Hepatocyte (in vitro differentiated cells): Measurements from ENCODE around the gene TCL1A. TPM values are rescaled to one million over a fixed set of nuclear protein-coding genes. Genes with fewer than 3 reads are reported as not detected.

ENCODE experiments used
- DNase-seq: peaks from one replicate; pipeline ENCODE4 v3.0.0-alpha.2; 2016; ENCODE audit warnings: low spot score
- H2AFZ ChIP-seq: fragments of 200-600 bp; sonication (generic); 2 replicates; pipeline ENCODE4 v1.6.0; 2016; ENCODE audit warnings: antibody characterized with exemption, mild to moderate bottlenecking
- H3K27ac ChIP-seq: fragments of 200-600 bp; sonication (generic); 2 replicates; pipeline ENCODE4 v1.5.1; 2016; ENCODE audit warnings: mild to moderate bottlenecking
- H3K27me3 ChIP-seq: fragments of 200-600 bp; sonication (generic); 2 replicates; pipeline ENCODE4 v1.6.1; 2016
- H3K36me3 ChIP-seq: fragments of 200-600 bp; sonication (generic); replicated peaks from 2 replicates; pipeline ENCODE4 v1.5.1; 2016; ENCODE audit warnings: low read depth; ENCODE audit not compliant: insufficient read depth
- H3K4me1 ChIP-seq: fragments of 200-600 bp; sonication (generic); 2 replicates; pipeline ENCODE4 v1.5.1; 2016; ENCODE audit warnings: mild to moderate bottlenecking, moderate library complexity; ENCODE audit not compliant: insufficient read depth
- H3K4me2 ChIP-seq: fragments of 200-600 bp; sonication (generic); 2 replicates; pipeline ENCODE4 v1.6.0; 2016
- H3K4me3 ChIP-seq: fragments of 200-600 bp; sonication (generic); 2 replicates; pipeline ENCODE4 v1.5.1; 2016; ENCODE audit warnings: mild to moderate bottlenecking
- H3K79me2 ChIP-seq: fragments of 200-600 bp; sonication (generic); 2 replicates; pipeline ENCODE4 v1.6.0; 2017; ENCODE audit warnings: mild to moderate bottlenecking
- H3K9me2 ChIP-seq: fragments of 200-600 bp; sonication (generic); replicated peaks from 2 replicates; pipeline ENCODE4 v1.6.0; 2017; ENCODE audit warnings: mild to moderate bottlenecking; ENCODE audit not compliant: insufficient read depth
- H3K9me3 ChIP-seq: fragments of 200-600 bp; sonication (generic); 2 replicates; pipeline ENCODE4 v1.5.1; 2016; ENCODE audit warnings: low read depth, mild to moderate bottlenecking
- H4K20me1 ChIP-seq: fragments of 200-600 bp; sonication (generic); 2 replicates; pipeline ENCODE4 v1.6.0; 2016; ENCODE audit warnings: mild to moderate bottlenecking; ENCODE audit not compliant: insufficient read depth, poor library complexity, severe bottlenecking
- EZH2 ChIP-seq: fragments of 200-600 bp; sonication (generic); IDR thresholded peaks from 2 replicates; pipeline ENCODE4 v1.6.1; 2016; ENCODE audit warnings: antibody characterized with exemption, mild to moderate bottlenecking, borderline replicate concordance
- EZH2phosphoT487 ChIP-seq: fragments of 200-600 bp; sonication (generic); IDR thresholded peaks from one replicate; pipeline ENCODE4 v1.6.1; 2018; ENCODE audit warnings: antibody characterized with exemption, mild to moderate bottlenecking, low read depth, moderate library complexity; ENCODE audit not compliant: unreplicated experiment, severe bottlenecking
- WGBS: methylation state at CpG from one replicate; pipeline ENCODE4 v1.1.6; 2016; ENCODE audit warnings: low lambda C conversion rate; ENCODE audit errors: missing lambda C conversion rate; 5-methylcytosine and 5-hydroxymethylcytosine counted together
- polyA plus RNA-seq: library from polyadenylated mRNA; unstranded; fragments of >200 nt; fragmentation: Nextera tagmentation; extraction: Ambion mirVana; gene quantifications from 2 replicates; pipeline ENCODE4 v1.2.1, GENCODE V29; 2016
- total RNA-seq: library from RNA; depleted of rRNA; stranded (reverse); fragments of >200 nt; gene quantifications from 2 replicates; pipeline ENCODE4 v1.2.3, GENCODE V29; 2014
- TF ChIP-seq, protein P1 (sequence below): fragments of 200-600 bp; sonication (generic); IDR thresholded peaks from 2 replicates; pipeline ENCODE4 v1.5.1; 2016; ENCODE audit warnings: antibody characterized with exemption, mild to moderate bottlenecking; ENCODE audit not compliant: poor library complexity

Gene TCL1A
- total and polyA plus RNA-seq, 2 experiments from 2014 or later: not detected

DNA sequence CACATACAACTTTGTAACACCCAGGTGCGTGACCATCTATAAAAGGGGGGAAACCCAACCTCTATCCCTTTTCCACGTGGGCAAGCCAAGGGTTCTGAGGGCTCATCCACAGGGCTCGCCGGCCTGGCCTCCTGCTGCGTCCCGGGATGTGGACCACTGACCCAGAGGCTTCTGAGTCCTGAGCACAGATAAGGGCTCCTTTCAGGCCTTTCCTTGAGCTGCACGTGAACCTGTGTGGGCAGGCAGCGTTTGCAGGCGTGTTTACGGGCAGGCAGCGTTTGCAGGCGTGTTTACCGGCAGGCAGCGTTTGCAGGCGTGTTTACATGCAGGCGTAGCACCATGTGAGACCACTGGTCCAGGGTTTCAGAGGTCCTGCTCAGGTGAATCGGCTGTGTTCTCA lies 3.8 kb downstream of the TCL1A start:
- no peaks in the 10 kb centered on the region for H3K79me2 ChIP-seq
- H3K4me3 ChIP-seq: no peak overlapping the region
- no peaks in the 10 kb centered on the region for H3K4me1 ChIP-seq
- no peaks in the 10 kb centered on the region for H3K9me2 ChIP-seq
- H4K20me1 ChIP-seq: no peaks in the 10 kb centered on the region
- no peaks in the 10 kb centered on the region for H3K9me3 ChIP-seq
- WGBS: 90% methylated on average over 17 of the region's 17 CpGs
- H3K4me2 ChIP-seq: no peak overlapping the region
- DNase-seq: no peak
- H3K27ac ChIP-seq: no peak overlapping the region
- TF ChIP-seq EZH2 (no peak), EZH2phosphoT487 (no peak)
- TF ChIP-seq, protein P1, sequence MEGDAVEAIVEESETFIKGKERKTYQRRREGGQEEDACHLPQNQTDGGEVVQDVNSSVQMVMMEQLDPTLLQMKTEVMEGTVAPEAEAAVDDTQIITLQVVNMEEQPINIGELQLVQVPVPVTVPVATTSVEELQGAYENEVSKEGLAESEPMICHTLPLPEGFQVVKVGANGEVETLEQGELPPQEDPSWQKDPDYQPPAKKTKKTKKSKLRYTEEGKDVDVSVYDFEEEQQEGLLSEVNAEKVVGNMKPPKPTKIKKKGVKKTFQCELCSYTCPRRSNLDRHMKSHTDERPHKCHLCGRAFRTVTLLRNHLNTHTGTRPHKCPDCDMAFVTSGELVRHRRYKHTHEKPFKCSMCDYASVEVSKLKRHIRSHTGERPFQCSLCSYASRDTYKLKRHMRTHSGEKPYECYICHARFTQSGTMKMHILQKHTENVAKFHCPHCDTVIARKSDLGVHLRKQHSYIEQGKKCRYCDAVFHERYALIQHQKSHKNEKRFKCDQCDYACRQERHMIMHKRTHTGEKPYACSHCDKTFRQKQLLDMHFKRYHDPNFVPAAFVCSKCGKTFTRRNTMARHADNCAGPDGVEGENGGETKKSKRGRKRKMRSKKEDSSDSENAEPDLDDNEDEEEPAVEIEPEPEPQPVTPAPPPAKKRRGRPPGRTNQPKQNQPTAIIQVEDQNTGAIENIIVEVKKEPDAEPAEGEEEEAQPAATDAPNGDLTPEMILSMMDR: no peak
- H3K36me3 ChIP-seq: no peaks in the 10 kb centered on the region
- peaks cover 7% of the 10 kb centered on the region for H3K27me3 ChIP-seq
- no peak overlapping the region for H2AFZ ChIP-seq

DNA sequence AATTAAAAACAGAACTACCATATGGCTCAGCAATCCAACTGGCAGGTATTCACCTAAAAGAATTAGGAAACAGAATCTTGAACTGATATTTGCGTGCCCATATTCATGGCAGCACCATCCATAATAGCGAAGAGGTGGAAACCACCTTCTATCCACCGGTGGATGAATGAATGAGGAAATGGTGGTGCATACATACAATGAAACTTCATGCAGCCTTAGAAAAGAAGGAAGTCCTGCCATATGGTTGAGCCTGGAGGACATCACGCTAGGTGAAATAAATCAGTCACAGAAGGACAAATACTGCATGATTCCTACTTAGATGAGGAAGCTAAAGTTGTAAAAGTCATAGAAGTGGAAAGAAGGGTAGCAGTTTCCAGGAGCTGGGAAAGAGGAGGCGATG lies 6.6 kb downstream of the TCL1A start:
- no peaks in the 10 kb centered on the region for H3K36me3 ChIP-seq
- H3K27ac ChIP-seq: no peak overlapping the region
- no peak for TF ChIP-seq EZH2
- TF ChIP-seq, protein P1: no peak
- TF ChIP-seq EZH2phosphoT487: no peak
- no peak overlapping the region for H3K4me3 ChIP-seq
- no peaks in the 10 kb centered on the region for H3K4me1 ChIP-seq
- peaks cover 25% of the 10 kb centered on the region for H3K27me3 ChIP-seq
- no peaks in the 10 kb centered on the region for H3K9me2 ChIP-seq
- WGBS: 93% methylated on average over 5 of the region's 5 CpGs
- H3K79me2 ChIP-seq: no peaks in the 10 kb centered on the region
- H3K4me2 ChIP-seq: no peak overlapping the region
- H3K9me3 ChIP-seq: no peaks in the 10 kb centered on the region
- no peaks in the 10 kb centered on the region for H4K20me1 ChIP-seq
- no peak overlapping the region for H2AFZ ChIP-seq
- DNase-seq: no peak

DNA sequence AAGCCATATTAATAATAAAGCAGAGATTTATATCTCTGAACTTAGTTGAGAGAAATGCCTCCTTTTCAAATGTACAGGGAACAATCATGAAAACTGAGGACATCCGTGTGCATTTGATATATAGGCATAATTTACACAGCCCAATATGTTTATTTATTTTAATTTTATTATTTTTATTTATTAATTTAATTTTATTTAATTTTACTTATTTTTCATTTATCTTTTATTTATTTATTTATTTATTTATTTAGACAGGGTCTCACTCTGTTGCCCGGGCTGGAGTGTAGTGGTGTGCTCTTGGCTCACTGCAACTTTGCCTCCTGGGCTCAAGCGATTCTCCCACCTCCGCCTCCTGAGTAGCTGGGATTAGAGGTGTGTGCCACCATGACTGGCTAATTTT lies 8.4 kb downstream of the TCL1A start:
- H3K27me3 ChIP-seq: peaks cover 32% of the 10 kb centered on the region
- H3K4me2 ChIP-seq: no peak overlapping the region
- H2AFZ ChIP-seq: no peak overlapping the region
- no peaks in the 10 kb centered on the region for H3K9me2 ChIP-seq
- no peaks in the 10 kb centered on the region for H4K20me1 ChIP-seq
- DNase-seq: no peak
- H3K79me2 ChIP-seq: no peaks in the 10 kb centered on the region
- 90% methylated on average over 4 of the region's 4 CpGs for WGBS
- H3K9me3 ChIP-seq: no peaks in the 10 kb centered on the region
- H3K4me3 ChIP-seq: no peak overlapping the region
- no peak overlapping the region for H3K27ac ChIP-seq
- H3K36me3 ChIP-seq: no peaks in the 10 kb centered on the region
- TF ChIP-seq, protein P1: no peak
- TF ChIP-seq EZH2phosphoT487 (no peak), EZH2 (no peak)
- H3K4me1 ChIP-seq: no peaks in the 10 kb centered on the region

DNA sequence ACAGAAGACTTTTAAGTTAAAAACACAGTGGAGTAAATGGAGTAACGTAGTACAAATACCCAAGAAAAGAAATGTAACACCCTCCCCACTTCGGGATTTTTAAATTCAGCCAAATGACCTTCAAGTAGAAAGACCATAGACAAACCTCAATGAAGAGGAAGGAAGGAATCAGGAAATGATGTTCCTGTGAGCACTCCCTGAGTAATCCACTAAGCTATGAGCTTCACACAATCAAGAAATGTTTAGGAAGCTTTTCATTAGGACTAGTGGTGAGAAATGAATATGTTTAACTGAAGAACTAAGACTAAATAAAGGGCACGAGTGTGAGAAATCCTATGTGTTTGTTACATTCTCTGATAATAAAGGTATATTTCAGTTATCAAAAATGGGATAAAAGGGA lies 10.1 kb downstream of the TCL1A start:
- no peak overlapping the region for H3K27ac ChIP-seq
- H3K9me3 ChIP-seq: no peaks in the 10 kb centered on the region
- no peak for TF ChIP-seq EZH2phosphoT487
- TF ChIP-seq EZH2: no peak
- TF ChIP-seq, protein P1: no peak
- no peaks in the 10 kb centered on the region for H4K20me1 ChIP-seq
- H3K4me2 ChIP-seq: no peak overlapping the region
- no peak overlapping the region for H3K4me3 ChIP-seq
- H3K79me2 ChIP-seq: no peaks in the 10 kb centered on the region
- no peaks in the 10 kb centered on the region for H3K4me1 ChIP-seq
- no peak overlapping the region for H2AFZ ChIP-seq
- 88% methylated on average over 3 of the region's 3 CpGs for WGBS
- no peaks in the 10 kb centered on the region for H3K9me2 ChIP-seq
- H3K36me3 ChIP-seq: peaks cover 3% of the 10 kb centered on the region
- H3K27me3 ChIP-seq: peaks cover 35% of the 10 kb centered on the region
- no peak for DNase-seq
